ENCODE measurements around the gene USPL1. TPM values are rescaled to one million over a fixed set of nuclear protein-coding genes. Genes with fewer than 3 reads are reported as not detected.

The USPL1 gene
- total RNA-seq (10 to 100 TPM; 31.8 to 32.4 TPM), total RNA-seq (75.0 to 81.3 reads per million in 2 donors)

DNA sequence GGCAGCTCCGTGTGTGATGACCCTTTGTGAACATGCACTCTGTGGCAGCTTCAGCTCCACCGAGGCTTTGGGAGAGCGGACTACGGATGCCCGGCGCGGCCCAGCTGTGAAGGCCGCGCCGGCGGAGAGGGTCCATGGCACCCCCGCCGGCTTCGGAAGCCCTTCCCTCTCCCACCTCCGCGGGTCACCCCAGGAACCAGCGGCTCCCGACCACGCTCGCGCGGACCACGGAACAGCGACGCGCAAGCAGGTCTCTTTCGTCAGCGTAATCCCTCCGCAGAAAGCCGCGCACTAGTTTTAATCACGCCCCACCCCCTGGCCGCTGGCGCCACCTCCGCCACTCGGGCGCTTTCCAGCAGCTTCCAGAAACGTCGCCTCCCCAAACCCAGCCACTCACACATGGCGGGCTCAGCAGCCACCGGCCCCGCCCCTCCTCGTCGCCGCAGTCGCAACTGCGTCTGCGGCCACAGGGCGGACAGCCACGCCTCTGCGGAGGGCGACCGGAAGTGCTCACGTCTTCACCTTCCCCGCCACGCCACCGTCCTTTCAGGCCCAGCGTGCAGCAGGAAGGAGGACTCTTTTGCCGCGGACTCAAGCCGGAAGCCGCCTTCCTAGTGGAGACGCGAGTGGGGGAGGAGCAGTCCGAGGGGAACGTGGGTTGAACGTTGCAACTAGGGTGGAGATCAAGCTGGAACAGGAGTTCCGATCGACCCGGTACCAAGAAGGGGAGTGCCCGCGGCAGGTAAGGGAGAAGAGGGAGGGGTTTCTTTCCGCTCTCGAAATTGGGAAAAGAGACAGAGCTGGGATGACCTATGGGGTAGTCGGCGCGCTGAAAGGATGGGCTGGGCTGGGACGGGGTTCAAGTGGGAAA, at the start of gene USPL1:
TSS of gene USPL1 (plus strand) at position 606 of the 871 bp plus-strand sequence. CDS start 3,221 bp downstream, outside the sequence.
- DNase-seq (peak; percentile 96 to 99 (median 99)), ATAC-seq (peak; percentile 90)
- no peaks in the 10 kb centered on the region for H3K9me3 ChIP-seq (ENCODE audit: control insufficient read depth, low read length, poor library complexity, severe bottlenecking)
- no peaks in the 10 kb centered on the region for H3K27me3 Mint-ChIP-seq
- peaks cover 15% of the 10 kb centered on the region for H3K4me1 Mint-ChIP-seq
- H3K4me3 Mint-ChIP-seq = no peak within 1 kb of the TSS
- H3K36me3 Mint-ChIP-seq (ENCODE audit: low read depth) = no peaks in the 10 kb centered on the region
- no peak within 1 kb of the TSS for H3K27ac Mint-ChIP-seq

DNA sequence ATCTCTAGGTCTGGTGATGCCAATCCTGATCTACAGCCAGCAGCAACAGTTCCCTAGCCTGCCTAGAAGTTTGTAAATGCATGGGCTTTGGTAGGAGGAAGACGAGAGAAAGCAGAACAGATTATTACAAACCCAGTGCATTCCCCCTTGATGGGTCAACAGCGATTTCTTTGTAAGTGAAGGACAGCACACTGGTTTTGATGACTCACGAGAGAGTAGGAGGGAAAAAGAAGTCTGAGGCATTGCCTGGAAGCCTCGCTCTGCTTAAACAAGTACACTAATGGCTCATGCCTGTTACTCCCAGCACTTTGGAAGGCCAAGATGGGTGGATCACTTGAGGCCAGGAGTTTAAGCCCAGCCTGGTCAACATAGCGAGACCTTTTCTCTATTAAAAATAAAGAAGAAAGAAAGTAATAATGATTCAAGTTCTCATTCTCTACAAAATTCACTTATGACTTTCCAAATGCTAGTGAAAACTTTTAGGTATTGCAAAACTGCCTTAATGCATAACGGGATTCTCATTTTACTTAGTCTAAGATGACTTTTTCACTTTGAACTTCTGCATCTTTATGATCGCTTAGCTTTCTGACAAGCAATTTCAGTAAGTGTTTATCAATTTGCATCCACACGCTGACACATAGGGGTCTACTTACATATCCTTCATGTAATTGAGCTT, 47.7 kb upstream of the USPL1 start:
- no peaks in the 10 kb centered on the region for H3K27me3 Mint-ChIP-seq
- no peak for ATAC-seq
- no peaks in the 10 kb centered on the region for H3K9me3 ChIP-seq (ENCODE audit: control insufficient read depth, low read length, poor library complexity, severe bottlenecking)
- H3K4me3 Mint-ChIP-seq = no peak overlapping the region
- H3K36me3 Mint-ChIP-seq (ENCODE audit: low read depth) = no peaks in the 10 kb centered on the region
- peaks cover 11% of the 10 kb centered on the region for H3K4me1 Mint-ChIP-seq
- H3K27ac Mint-ChIP-seq = no peak overlapping the region
- DNase-seq = no peak

- ATAC-seq (no peak), DNase-seq (no peak)
- Mint-ChIP-seq H3K4me3 (no peak overlapping the region), H3K4me1 (peaks cover 11% of the 10 kb centered on the region), H3K36me3 (ENCODE audit: low read depth) (no peaks in the 10 kb centered on the region), H3K27me3 (no peaks in the 10 kb centered on the region), H3K27ac (no peak overlapping the region)
- H3K9me3 ChIP-seq (ENCODE audit: control insufficient read depth, low read length, poor library complexity, severe bottlenecking) = no peaks in the 10 kb centered on the region
Measured at GRCh38 chr13:30570691-30571090, 47.0 kb upstream of the USPL1 start.

GRCh38 chr13:30572859-30573275, 44.9 kb upstream of the USPL1 start:
- peak overlapping the region; percentile 80 for H3K4me3 Mint-ChIP-seq
- peak overlapping the region; percentile 92 for H3K27ac Mint-ChIP-seq
- H3K36me3 Mint-ChIP-seq (ENCODE audit: low read depth) = no peaks in the 10 kb centered on the region
- H3K27me3 Mint-ChIP-seq = no peaks in the 10 kb centered on the region
- DNase-seq (no peak), ATAC-seq (peak; percentile 55)
- H3K9me3 ChIP-seq (ENCODE audit: control insufficient read depth, low read length, poor library complexity, severe bottlenecking) = no peaks in the 10 kb centered on the region
- peaks cover 25% of the 10 kb centered on the region for H3K4me1 Mint-ChIP-seq

GRCh38 chr13:30576528-30576927, 41.2 kb upstream of the USPL1 start:
- DNase-seq (peak; percentile 16 to 45 (median 39)), ATAC-seq (peak; percentile 92)
- Mint-ChIP-seq H3K4me3 (peak overlapping the region; percentile 78), H3K36me3 (ENCODE audit: low read depth) (no peaks in the 10 kb centered on the region), H3K4me1 (peaks cover 26% of the 10 kb centered on the region), H3K27me3 (no peaks in the 10 kb centered on the region), H3K27ac (peak overlapping the region; percentile 90)
- H3K9me3 ChIP-seq (ENCODE audit: control insufficient read depth, low read length, poor library complexity, severe bottlenecking) = no peaks in the 10 kb centered on the region

- H3K4me1 Mint-ChIP-seq = peaks cover 29% of the 10 kb centered on the region
- peaks cover 3% of the 10 kb centered on the region for H3K36me3 Mint-ChIP-seq (ENCODE audit: low read depth)
- H3K27me3 Mint-ChIP-seq = no peaks in the 10 kb centered on the region
- peak in 1 of 3 donors; percentile 25 for DNase-seq
- peak overlapping the region; percentile 39 for H3K4me3 Mint-ChIP-seq
- no peaks in the 10 kb centered on the region for H3K9me3 ChIP-seq (ENCODE audit: control insufficient read depth, low read length, poor library complexity, severe bottlenecking)
- H3K27ac Mint-ChIP-seq = peak overlapping the region; percentile 90
- ATAC-seq = peak; percentile 35
Measured at GRCh38 chr13:30577401-30577852, 40.3 kb upstream of the USPL1 start.

DNA sequence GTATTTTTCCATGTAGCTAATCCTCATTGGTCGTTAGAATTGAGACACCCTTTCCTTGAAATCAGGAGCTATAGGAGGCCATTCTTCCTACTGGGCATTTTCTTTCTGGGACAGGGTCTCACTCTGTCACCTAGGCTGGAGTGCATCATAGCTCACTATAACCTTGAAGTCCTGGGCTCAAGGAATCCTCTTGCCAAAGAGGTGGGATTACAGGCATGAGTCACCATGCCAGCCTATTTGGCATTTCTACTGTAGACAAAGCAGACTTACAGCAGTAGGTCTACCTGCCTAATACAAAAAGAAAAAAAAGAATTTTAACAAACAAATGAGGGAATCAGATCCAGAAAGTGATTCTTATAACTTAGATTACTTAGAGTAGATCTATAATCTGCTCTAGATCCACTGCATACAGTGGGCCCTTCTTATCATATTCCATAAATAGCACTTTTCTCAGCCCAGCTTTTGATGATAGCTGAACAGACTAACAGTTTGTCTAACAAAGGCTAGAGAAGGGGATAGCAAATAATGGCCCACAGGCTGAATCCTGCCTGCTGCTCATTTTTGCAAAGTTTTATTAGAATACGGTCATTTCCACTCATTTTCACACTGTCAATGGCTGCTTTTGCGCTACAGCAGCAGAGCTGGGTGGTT, 36.7 kb upstream of the USPL1 start:
- H3K27me3 Mint-ChIP-seq = no peaks in the 10 kb centered on the region
- H3K27ac Mint-ChIP-seq = no peak overlapping the region
- peaks cover 3% of the 10 kb centered on the region for H3K36me3 Mint-ChIP-seq (ENCODE audit: low read depth)
- no peaks in the 10 kb centered on the region for H3K9me3 ChIP-seq (ENCODE audit: control insufficient read depth, low read length, poor library complexity, severe bottlenecking)
- no peak for DNase-seq
- no peak for ATAC-seq
- peaks cover 28% of the 10 kb centered on the region for H3K4me1 Mint-ChIP-seq
- H3K4me3 Mint-ChIP-seq = no peak overlapping the region

- no peak for DNase-seq
- Mint-ChIP-seq H3K4me3 (no peak overlapping the region), H3K4me1 (peaks cover 26% of the 10 kb centered on the region), H3K27me3 (no peaks in the 10 kb centered on the region), H3K27ac (no peak overlapping the region), H3K36me3 (ENCODE audit: low read depth) (peaks cover 3% of the 10 kb centered on the region)
- ATAC-seq = no peak
- no peaks in the 10 kb centered on the region for H3K9me3 ChIP-seq (ENCODE audit: control insufficient read depth, low read length, poor library complexity, severe bottlenecking)
Measured at GRCh38 chr13:30581582-30581981, 36.1 kb upstream of the USPL1 start.

- Mint-ChIP-seq H3K27me3 (no peaks in the 10 kb centered on the region), H3K36me3 (ENCODE audit: low read depth) (peaks cover 6% of the 10 kb centered on the region), H3K4me3 (no peak overlapping the region), H3K4me1 (peaks cover 9% of the 10 kb centered on the region), H3K27ac (no peak overlapping the region)
- ATAC-seq = no peak
- DNase-seq = no peak
- H3K9me3 ChIP-seq (ENCODE audit: control insufficient read depth, low read length, poor library complexity, severe bottlenecking) = no peaks in the 10 kb centered on the region
Measured at GRCh38 chr13:30584051-30584731, 33.5 kb upstream of the USPL1 start.

DNA sequence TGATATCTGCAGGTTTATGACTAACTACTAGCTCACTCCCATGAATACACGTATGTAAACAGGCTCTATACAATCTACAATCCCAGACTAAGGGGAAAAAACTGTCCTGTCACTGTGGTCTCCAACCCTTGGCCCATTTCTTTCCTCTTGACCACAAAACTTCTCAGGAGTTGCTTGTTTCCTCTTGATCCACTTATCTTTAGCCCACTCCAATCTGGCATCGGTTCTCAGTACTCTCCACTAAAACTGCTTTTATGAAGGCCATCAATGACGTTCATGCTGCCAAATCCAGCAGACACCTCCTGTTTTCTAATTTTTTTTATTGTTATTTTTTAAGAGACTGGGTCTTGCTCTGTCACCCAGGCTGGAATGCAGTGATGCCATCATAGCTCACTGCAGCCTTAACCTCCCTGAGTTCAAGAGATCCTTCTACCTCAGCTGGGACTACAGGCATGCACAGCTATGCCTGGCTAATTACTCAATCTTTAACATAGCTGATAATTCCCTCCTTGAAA, 31.9 kb upstream of the USPL1 start:
- DNase-seq = no peak
- peaks cover 6% of the 10 kb centered on the region for H3K36me3 Mint-ChIP-seq (ENCODE audit: low read depth)
- no peaks in the 10 kb centered on the region for H3K9me3 ChIP-seq (ENCODE audit: control insufficient read depth, low read length, poor library complexity, severe bottlenecking)
- peaks cover 9% of the 10 kb centered on the region for H3K4me1 Mint-ChIP-seq
- no peak overlapping the region for H3K4me3 Mint-ChIP-seq
- H3K27me3 Mint-ChIP-seq = no peaks in the 10 kb centered on the region
- ATAC-seq = no peak
- no peak overlapping the region for H3K27ac Mint-ChIP-seq

DNA sequence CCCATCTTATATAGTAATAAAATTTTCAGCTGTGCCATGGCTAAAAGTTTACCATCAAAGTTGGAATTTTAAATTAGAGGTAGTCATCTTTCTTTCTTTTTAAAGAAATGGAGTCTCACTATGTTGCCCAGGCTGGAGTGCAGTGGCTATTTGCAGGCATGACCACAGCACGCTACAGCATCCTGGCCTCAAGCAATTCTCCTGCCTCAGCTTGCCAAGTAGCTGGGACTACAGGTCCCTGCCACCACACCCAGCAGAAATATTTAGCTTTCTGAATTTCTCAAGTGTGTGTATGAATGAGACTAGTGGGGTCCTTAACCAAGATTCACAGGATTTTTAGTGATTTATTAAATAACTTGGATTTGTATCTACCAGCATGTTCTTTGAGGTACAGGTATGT, 30.5 kb upstream of the USPL1 start:
- Mint-ChIP-seq H3K27ac (no peak overlapping the region), H3K27me3 (no peaks in the 10 kb centered on the region), H3K4me3 (no peak overlapping the region), H3K4me1 (peaks cover 5% of the 10 kb centered on the region), H3K36me3 (ENCODE audit: low read depth) (peaks cover 3% of the 10 kb centered on the region)
- no peak for ATAC-seq
- no peak for DNase-seq
- no peaks in the 10 kb centered on the region for H3K9me3 ChIP-seq (ENCODE audit: control insufficient read depth, low read length, poor library complexity, severe bottlenecking)

GRCh38 chr13:30587739-30588138, 30.0 kb upstream of the USPL1 start:
- H3K4me3 Mint-ChIP-seq = no peak overlapping the region
- no peaks in the 10 kb centered on the region for H3K27me3 Mint-ChIP-seq

More at GRCh38 chr13:30587739-30588138, 30.0 kb upstream of the USPL1 start:
- peaks cover 4% of the 10 kb centered on the region for H3K4me1 Mint-ChIP-seq
- H3K36me3 Mint-ChIP-seq (ENCODE audit: low read depth) = peaks cover 3% of the 10 kb centered on the region
- H3K9me3 ChIP-seq (ENCODE audit: control insufficient read depth, low read length, poor library complexity, severe bottlenecking) = no peaks in the 10 kb centered on the region
- no peak for DNase-seq
- no peak overlapping the region for H3K27ac Mint-ChIP-seq
- no peak for ATAC-seq
